Trophoblast cell (in vitro differentiated cells and primary cell): ENCODE data around the gene KRT83.

Source experiments
- DNase-seq, 2 donors: peaks; one replicate each; pipeline ENCODE4 v3.0.0-alpha.2; 2016
- H2AFZ ChIP-seq: 2 replicates; pipeline ENCODE4 v1.6.1; 2013; ENCODE audit warnings: low read length, moderate library complexity, mild to moderate bottlenecking; ENCODE audit not compliant: insufficient read depth, poor library complexity
- H2AK5ac ChIP-seq: 2 replicates; pipeline ENCODE4 v1.6.1; 2013; ENCODE audit warnings: mild to moderate bottlenecking, low read length
- H2BK120ac ChIP-seq: 2 replicates; pipeline ENCODE4 v1.6.1; 2013; ENCODE audit warnings: low read length, mild to moderate bottlenecking, moderate library complexity; ENCODE audit not compliant: insufficient read depth, poor library complexity
- H2BK12ac ChIP-seq: 2 replicates; pipeline ENCODE4 v1.6.1; 2013; ENCODE audit warnings: mild to moderate bottlenecking, low read length, moderate library complexity
- H2BK5ac ChIP-seq: 2 replicates; pipeline ENCODE4 v1.6.1; 2013; ENCODE audit warnings: low read length, low read depth, moderate library complexity, mild to moderate bottlenecking; ENCODE audit not compliant: poor library complexity
- H3K14ac ChIP-seq: 2 replicates; pipeline ENCODE4 v1.6.1; 2013; ENCODE audit warnings: mild to moderate bottlenecking, low read length
- H3K18ac ChIP-seq: 2 replicates; pipeline ENCODE4 v1.6.1; 2013; ENCODE audit warnings: mild to moderate bottlenecking, low read length
- H3K23ac ChIP-seq: 2 replicates; pipeline ENCODE4 v1.6.1; 2013; ENCODE audit warnings: low read length
- H3K27ac ChIP-seq: 2 replicates; pipeline ENCODE4 v1.5.1; 2013; ENCODE audit warnings: low read depth, mild to moderate bottlenecking, inconsistent platforms, low read length, moderate library complexity
- H3K27me3 ChIP-seq: 2 replicates; pipeline ENCODE4 v1.6.1; 2013; ENCODE audit warnings: inconsistent platforms, mild to moderate bottlenecking, low read length, moderate library complexity; ENCODE audit not compliant: insufficient read depth
- H3K36me3 ChIP-seq, 2 experiments: 1 replicate in 1 of 2; 2 replicates in 1 of 2; pipeline ENCODE4 v1.6.1; 2013; ENCODE audit warnings: low read length in 2 of 2, mild to moderate bottlenecking in 2 of 2, moderate library complexity in 1 of 2; ENCODE audit not compliant: insufficient read depth in 2 of 2, control insufficient read depth in 1 of 2
- H3K4ac ChIP-seq: 2 replicates; pipeline ENCODE4 v1.6.1; 2013; ENCODE audit warnings: low read depth, mild to moderate bottlenecking, low read length, moderate library complexity
- H3K4me1 ChIP-seq, 2 experiments: 1 replicate in 1 of 2; 2 replicates in 1 of 2; pipeline ENCODE4 v1.6.1; 2013; ENCODE audit warnings: low read length in 2 of 2, mild to moderate bottlenecking in 2 of 2, moderate library complexity in 1 of 2; ENCODE audit not compliant: insufficient read depth in 2 of 2, control insufficient read depth in 1 of 2
- H3K4me2 ChIP-seq: 2 replicates; pipeline ENCODE4 v1.6.1; 2013; ENCODE audit warnings: inconsistent platforms, mild to moderate bottlenecking, low read length, moderate library complexity
- H3K4me3 ChIP-seq: 2 replicates; pipeline ENCODE4 v1.5.1; 2013; ENCODE audit warnings: mild to moderate bottlenecking, low read depth, low read length, inconsistent platforms
- H3K79me1 ChIP-seq: one replicate; pipeline ENCODE4 v1.6.1; 2013; ENCODE audit warnings: low read length
- H3K79me2 ChIP-seq: 2 replicates; pipeline ENCODE4 v1.6.1; 2013; ENCODE audit warnings: low read length, mild to moderate bottlenecking; ENCODE audit not compliant: control insufficient read depth, insufficient read depth, poor library complexity
- H3K9ac ChIP-seq: 2 replicates; pipeline ENCODE4 v1.6.1; 2013; ENCODE audit warnings: mild to moderate bottlenecking, low read length
- H3K9me3 ChIP-seq: 2 replicates; pipeline ENCODE4 v1.6.1; 2013; ENCODE audit warnings: low read depth, mild to moderate bottlenecking, control low read depth, inconsistent platforms, low read length; ENCODE audit not compliant: insufficient read depth
- H4K12ac ChIP-seq: 2 replicates; pipeline ENCODE4 v1.6.1; 2013; ENCODE audit warnings: low read depth, mild to moderate bottlenecking, low read length, moderate library complexity
- H4K8ac ChIP-seq: 2 replicates; pipeline ENCODE4 v1.6.1; 2013; ENCODE audit warnings: low read depth, mild to moderate bottlenecking, low read length, moderate library complexity
- H4K91ac ChIP-seq: one replicate; pipeline ENCODE4 v1.6.1; 2013; ENCODE audit warnings: low read depth, mild to moderate bottlenecking, low read length, moderate library complexity
- WGBS: extraction: QIAGEN DNeasy Blood & Tissue Kit; methylation state at CpG from one replicate; pipeline ENCODE4 v1.1.7; 2013; ENCODE audit warnings: missing lambda C conversion rate; ENCODE audit not compliant: insufficient read length, insufficient coverage; ENCODE audit errors: extremely low coverage; 5-methylcytosine and 5-hydroxymethylcytosine counted together

Gene KRT83

GRCh38 chr12:52367876-52368275, 46.7 kb upstream of the KRT83 start:
- no peak overlapping the region for H3K4me2 ChIP-seq
- no peak overlapping the region for H4K91ac ChIP-seq
- no peak overlapping the region for H2BK12ac ChIP-seq
- WGBS, result no CpG with 5 or more reads among the region's 6 CpGs
- H2BK5ac ChIP-seq, result no peak overlapping the region
- H3K79me1 ChIP-seq, result no peaks in the 10 kb centered on the region
- no peaks in the 10 kb centered on the region for H3K4me1 ChIP-seq
- H3K23ac ChIP-seq, result no peak overlapping the region
- no peak overlapping the region for H4K12ac ChIP-seq
- DNase-seq, result no peak
- H2AFZ ChIP-seq, result no peak overlapping the region
- H3K27me3 ChIP-seq, result no peaks in the 10 kb centered on the region
- no peak overlapping the region for H3K18ac ChIP-seq
- no peak overlapping the region for H3K14ac ChIP-seq
- H3K4ac ChIP-seq, result no peak overlapping the region
- H3K36me3 ChIP-seq, result no peaks in the 10 kb centered on the region
- no peak overlapping the region for H3K9ac ChIP-seq
- no peaks in the 10 kb centered on the region for H3K79me2 ChIP-seq
- no peak overlapping the region for H3K4me3 ChIP-seq
- H4K8ac ChIP-seq, result no peak overlapping the region
- no peak overlapping the region for H3K27ac ChIP-seq
- no peak overlapping the region for H2BK120ac ChIP-seq
- peaks cover 2% of the 10 kb centered on the region for H3K9me3 ChIP-seq
- no peak overlapping the region for H2AK5ac ChIP-seq

GRCh38 chr12:52366738-52367485, 45.7 kb upstream of the KRT83 start, which contains the start of gene KRT85:
Gene KRT85, minus strand, starts transcription at chr12:52367481. Its CDS starts 76 bp downstream, at chr12:52367405.
- no peak within 1 kb of the TSS for H2AFZ ChIP-seq
- no peak within 1 kb of the TSS for H3K27ac ChIP-seq
- no peak within 1 kb of the TSS for H3K9ac ChIP-seq
- H4K91ac ChIP-seq, result no peak within 1 kb of the TSS
- no peak within 1 kb of the TSS for H3K4ac ChIP-seq
- no peak within 1 kb of the TSS for H2BK5ac ChIP-seq
- H3K9me3 ChIP-seq, result peaks cover 2% of the 10 kb centered on the region
- no peak within 1 kb of the TSS for H4K8ac ChIP-seq
- H3K4me3 ChIP-seq, result no peak within 1 kb of the TSS
- no peak within 1 kb of the TSS for H3K18ac ChIP-seq
- H2AK5ac ChIP-seq, result no peak within 1 kb of the TSS
- no peaks in the 10 kb centered on the region for H3K4me1 ChIP-seq
- no peak within 1 kb of the TSS for H3K23ac ChIP-seq
- H3K79me1 ChIP-seq, result no peaks in the 10 kb centered on the region
- H3K4me2 ChIP-seq, result no peak within 1 kb of the TSS
- no peak within 1 kb of the TSS for H2BK12ac ChIP-seq
- no peaks in the 10 kb centered on the region for H3K79me2 ChIP-seq
- H3K27me3 ChIP-seq, result no peaks in the 10 kb centered on the region
- H3K14ac ChIP-seq, result no peak within 1 kb of the TSS
- DNase-seq, result no peak
- H2BK120ac ChIP-seq, result no peak within 1 kb of the TSS
- WGBS, result no CpG with 5 or more reads among the region's 42 CpGs
- H4K12ac ChIP-seq, result no peak within 1 kb of the TSS
- no peaks in the 10 kb centered on the region for H3K36me3 ChIP-seq

- Histone ChIP-seq H2AK5ac (no peak overlapping the region), H2BK12ac (no peak overlapping the region), H4K12ac (no peak overlapping the region), H2AFZ (no peak overlapping the region), H3K79me1 (no peaks in the 10 kb centered on the region), H3K4me3 (no peak overlapping the region), H3K23ac (no peak overlapping the region), H3K4me2 (no peak overlapping the region), H3K4me1 (no peaks in the 10 kb centered on the region), H3K9ac (no peak overlapping the region), H2BK5ac (no peak overlapping the region), H2BK120ac (no peak overlapping the region), H3K18ac (no peak overlapping the region), H3K4ac (no peak overlapping the region), H4K8ac (no peak overlapping the region), H3K9me3 (peaks cover 2% of the 10 kb centered on the region), H3K14ac (no peak overlapping the region), H3K36me3 (no peaks in the 10 kb centered on the region), H3K27ac (no peak overlapping the region), H3K27me3 (no peaks in the 10 kb centered on the region), H4K91ac (no peak overlapping the region), H3K79me2 (no peaks in the 10 kb centered on the region)
- no CpG with 5 or more reads among the region's 14 CpGs for WGBS
- no peak for DNase-seq
Measured at GRCh38 chr12:52364901-52365489, 43.8 kb upstream of the KRT83 start.

GRCh38 chr12:52364061-52364460, 42.9 kb upstream of the KRT83 start:
- H3K79me1 ChIP-seq, result no peaks in the 10 kb centered on the region
- H3K4me1 ChIP-seq, result no peaks in the 10 kb centered on the region
- no peak overlapping the region for H3K4me3 ChIP-seq
- H3K9me3 ChIP-seq, result peaks cover 3% of the 10 kb centered on the region
- H3K36me3 ChIP-seq, result no peaks in the 10 kb centered on the region
- H3K79me2 ChIP-seq, result no peaks in the 10 kb centered on the region
- H4K12ac ChIP-seq, result no peak overlapping the region
- no peak overlapping the region for H2BK12ac ChIP-seq
- WGBS, result no CpG with 5 or more reads among the region's 7 CpGs
- no peak overlapping the region for H3K9ac ChIP-seq
- H3K18ac ChIP-seq, result no peak overlapping the region
- no peak overlapping the region for H2AFZ ChIP-seq
- H3K4me2 ChIP-seq, result no peak overlapping the region
- H2BK5ac ChIP-seq, result no peak overlapping the region
- no peak overlapping the region for H4K91ac ChIP-seq
- no peak overlapping the region for H3K4ac ChIP-seq
- no peak overlapping the region for H3K27ac ChIP-seq
- H2AK5ac ChIP-seq, result no peak overlapping the region
- H3K23ac ChIP-seq, result no peak overlapping the region
- no peak for DNase-seq
- no peak overlapping the region for H2BK120ac ChIP-seq
- H3K27me3 ChIP-seq, result no peaks in the 10 kb centered on the region
- no peak overlapping the region for H3K14ac ChIP-seq
- H4K8ac ChIP-seq, result no peak overlapping the region
